Stimulated activated naive B cell treated with anti-CD40 and anti-IgM and Interleukin-4, amounts not matched to agents 10 μg/mL and 1 μg/mL and 100 μg/mL, for 72 hours (primary cell): ENCODE results near the gene SPECC1.
A peak's percentile ranks its signal among the peaks of the same experiment; 100 is the strongest.

ENCODE experiments used
- ATAC-seq, 2 donors: fragments of 150-1000 bp; cut with Tn5 transposase; replicated peaks; 2 replicates each; pipeline ENCODE4 v1.10.0; 2021; ENCODE audit warnings: moderate library complexity in 1 of 2
- DNase-seq: peaks from one replicate; pipeline ENCODE4 v3.0.0; 2021
- H3K27ac Mint-ChIP-seq: one replicate; pipeline ENCODE4 v1.8.0; 2022; ENCODE audit warnings: mild to moderate bottlenecking, mixed read lengths
- H3K27me3 Mint-ChIP-seq, 2 donors: one replicate each; pipeline ENCODE4 v1.8.0; 2022; ENCODE audit warnings: mixed read lengths in 2 of 2
- H3K36me3 Mint-ChIP-seq, 2 donors: one replicate each; pipeline ENCODE4 v1.8.0; 2022; ENCODE audit warnings: mixed read lengths in 2 of 2, mild to moderate bottlenecking in 1 of 2
- H3K4me1 Mint-ChIP-seq, 2 donors: one replicate each; pipeline ENCODE4 v1.8.0; 2022; ENCODE audit warnings: mixed read lengths in 2 of 2, mild to moderate bottlenecking in 1 of 2
- H3K4me3 Mint-ChIP-seq, 2 donors: one replicate each; pipeline ENCODE4 v1.8.0; 2022; ENCODE audit warnings: mild to moderate bottlenecking in 2 of 2, mixed read lengths in 2 of 2, moderate library complexity in 1 of 2
- H3K9me3 Mint-ChIP-seq, 2 donors: one replicate each; pipeline ENCODE4 v1.8.0; 2022; ENCODE audit warnings: mixed read lengths in 2 of 2, mild to moderate bottlenecking in 1 of 2

SPECC1 gene

DNA sequence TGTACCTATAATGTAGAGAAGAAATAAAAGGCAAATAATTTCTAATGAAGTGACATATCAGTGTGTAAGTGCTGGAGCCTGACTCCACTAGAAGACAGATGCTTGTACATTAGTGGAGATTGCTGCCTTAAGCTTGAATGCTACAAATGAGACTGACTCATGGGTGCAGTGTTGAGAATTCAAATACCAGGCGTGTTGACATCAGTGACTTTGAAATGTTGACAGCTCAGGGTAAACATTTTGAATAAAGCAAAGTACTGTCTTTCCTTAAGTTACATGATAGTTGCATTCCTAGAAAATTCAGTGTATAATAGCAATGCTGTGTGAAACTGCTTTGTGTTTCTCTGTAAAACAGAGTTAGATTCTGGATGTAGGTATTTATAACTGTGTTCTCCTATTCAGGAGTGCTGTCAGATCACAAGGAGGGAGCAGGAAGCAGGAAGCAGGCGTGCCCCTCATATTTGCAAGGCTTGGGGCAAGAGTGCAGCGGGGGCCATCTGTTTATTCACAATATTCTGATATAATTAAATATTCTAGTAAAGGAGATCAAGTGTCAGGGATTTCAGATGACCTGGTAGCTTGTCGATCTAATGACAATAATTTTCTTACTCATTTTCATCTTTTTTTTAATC lies 119.0 kb downstream of the SPECC1 start:
- Mint-ChIP-seq H3K36me3 (peaks cover 0 to 2% of the 10 kb centered on the region in 2 donors), H3K4me3 (no peak overlapping the region), H3K9me3 (no peaks in the 10 kb centered on the region), H3K4me1 (no peaks in the 10 kb centered on the region), H3K27me3 (no peaks in the 10 kb centered on the region), H3K27ac (no peak overlapping the region)
- DNase-seq: no peak
- no peak for ATAC-seq

DNA sequence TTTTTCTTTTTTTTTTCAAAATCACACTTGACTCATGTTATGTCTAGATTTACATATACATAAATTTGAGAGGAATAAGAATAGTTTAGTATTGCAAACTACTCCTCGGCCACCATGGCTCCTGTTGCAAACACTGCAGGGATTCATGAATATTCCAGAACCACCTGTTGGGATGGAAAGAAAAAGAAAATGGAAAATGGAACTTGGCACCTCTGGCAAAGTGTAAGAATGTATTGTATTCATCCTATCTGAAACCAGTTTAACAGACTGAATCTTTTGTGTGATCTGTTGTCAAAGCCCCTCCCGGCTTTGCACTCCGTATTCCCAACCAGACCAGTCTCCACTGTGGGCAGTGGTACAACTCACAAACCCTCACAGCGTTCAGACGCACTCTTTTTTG lies 124.4 kb downstream of the SPECC1 start:
- H3K36me3 Mint-ChIP-seq: peaks cover 0 to 2% of the 10 kb centered on the region in 2 donors
- H3K27me3 Mint-ChIP-seq: peaks cover 4% of the 10 kb centered on the region in 2 donors
- DNase-seq (no peak), ATAC-seq (no peak)
- no peak overlapping the region for H3K4me3 Mint-ChIP-seq
- H3K27ac Mint-ChIP-seq: no peak overlapping the region
- no peaks in the 10 kb centered on the region for H3K9me3 Mint-ChIP-seq
- no peaks in the 10 kb centered on the region for H3K4me1 Mint-ChIP-seq

DNA sequence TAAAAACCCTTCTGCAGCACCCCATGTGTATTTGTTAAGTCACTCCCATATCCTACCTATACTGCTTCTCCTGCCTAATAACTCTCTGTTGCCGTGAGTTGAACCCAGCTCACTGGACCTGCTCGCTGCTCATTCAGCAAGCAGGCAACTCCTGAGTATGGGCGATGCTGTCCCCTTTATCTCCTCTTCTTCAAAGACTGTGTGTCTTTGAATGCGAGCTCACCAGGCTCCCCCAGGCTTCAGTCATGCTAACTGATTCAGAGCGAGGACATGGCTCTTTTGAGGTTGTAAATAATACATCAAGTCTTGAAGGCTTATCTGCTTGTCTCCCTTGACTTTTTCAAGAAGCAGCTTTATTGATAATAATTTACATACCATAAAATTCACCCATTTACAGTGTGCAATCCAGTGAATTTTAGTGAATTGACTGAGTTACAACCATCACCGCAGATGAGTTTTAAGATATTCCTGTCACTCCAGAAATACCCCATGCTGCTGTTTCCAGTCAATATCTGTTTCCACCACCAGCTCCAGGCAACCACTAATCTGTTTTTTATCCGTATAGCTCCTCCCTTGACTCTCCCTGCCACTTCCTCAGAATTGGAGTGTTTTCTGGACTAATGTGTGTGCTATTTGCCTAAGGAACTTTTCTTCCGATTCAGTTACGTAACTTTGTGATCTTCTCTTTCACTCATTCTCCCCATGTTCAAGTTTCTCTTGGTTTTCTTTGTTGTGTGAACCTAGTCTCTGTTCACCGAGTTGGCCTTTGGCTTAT lies 132.2 kb downstream of the SPECC1 start:
- ATAC-seq (no peak), DNase-seq (no peak)
- Mint-ChIP-seq H3K9me3 (no peaks in the 10 kb centered on the region), H3K27ac (no peak overlapping the region), H3K4me1 (no peaks in the 10 kb centered on the region), H3K4me3 (no peak overlapping the region), H3K27me3 (peaks cover 4 to 5% of the 10 kb centered on the region in 2 donors), H3K36me3 (no peaks in the 10 kb centered on the region)

DNA sequence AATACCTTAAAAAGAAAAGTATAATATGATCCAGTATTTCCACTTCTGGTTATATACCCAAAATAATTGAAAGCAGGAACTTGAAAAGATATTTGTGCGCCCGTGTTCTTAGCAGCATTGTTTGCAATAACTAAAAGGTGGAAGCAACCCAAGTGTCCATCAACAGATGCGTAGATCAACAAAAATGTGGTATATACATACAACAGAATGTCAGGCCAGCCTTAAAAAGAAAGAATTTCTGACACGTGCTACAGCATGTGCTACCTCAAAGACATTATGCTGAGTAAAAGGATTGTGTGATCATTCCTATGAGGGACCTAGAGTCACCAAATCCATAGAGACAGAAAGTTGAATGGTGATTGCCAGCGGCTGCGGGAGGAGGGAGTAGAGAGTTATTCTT lies 133.1 kb downstream of the SPECC1 start:
- H3K4me3 Mint-ChIP-seq: no peak overlapping the region
- no peak for ATAC-seq
- no peak for DNase-seq
- peaks cover 4 to 5% of the 10 kb centered on the region in 2 donors for H3K27me3 Mint-ChIP-seq
- no peak overlapping the region for H3K27ac Mint-ChIP-seq
- no peaks in the 10 kb centered on the region for H3K36me3 Mint-ChIP-seq
- no peaks in the 10 kb centered on the region for H3K4me1 Mint-ChIP-seq
- no peaks in the 10 kb centered on the region for H3K9me3 Mint-ChIP-seq

DNA sequence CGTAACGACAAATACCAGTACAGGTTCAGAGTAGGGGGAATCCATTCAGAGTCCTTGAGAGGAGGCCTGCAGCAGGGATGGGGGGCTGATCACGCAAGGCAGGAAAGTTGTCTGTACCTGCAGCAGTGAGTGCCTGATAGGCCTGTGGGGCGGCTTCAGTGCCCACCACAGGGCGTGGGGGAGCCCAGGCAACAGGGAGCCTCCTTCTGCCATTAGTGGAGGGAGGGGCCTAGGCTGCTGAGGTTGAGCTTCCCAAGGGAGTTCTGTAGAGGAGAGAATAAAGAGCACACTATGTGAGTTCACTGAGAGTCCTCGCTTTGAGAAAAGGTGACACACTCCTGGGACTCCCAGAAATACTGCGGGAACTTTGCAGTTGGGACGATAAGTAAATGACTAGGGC lies 134.6 kb downstream of the SPECC1 start:
- no peak overlapping the region for H3K27ac Mint-ChIP-seq
- no peak for DNase-seq
- no peaks in the 10 kb centered on the region for H3K4me1 Mint-ChIP-seq
- no peak overlapping the region for H3K4me3 Mint-ChIP-seq
- no peak for ATAC-seq
- H3K27me3 Mint-ChIP-seq: no peaks in the 10 kb centered on the region
- no peaks in the 10 kb centered on the region for H3K9me3 Mint-ChIP-seq
- H3K36me3 Mint-ChIP-seq: no peaks in the 10 kb centered on the region

DNA sequence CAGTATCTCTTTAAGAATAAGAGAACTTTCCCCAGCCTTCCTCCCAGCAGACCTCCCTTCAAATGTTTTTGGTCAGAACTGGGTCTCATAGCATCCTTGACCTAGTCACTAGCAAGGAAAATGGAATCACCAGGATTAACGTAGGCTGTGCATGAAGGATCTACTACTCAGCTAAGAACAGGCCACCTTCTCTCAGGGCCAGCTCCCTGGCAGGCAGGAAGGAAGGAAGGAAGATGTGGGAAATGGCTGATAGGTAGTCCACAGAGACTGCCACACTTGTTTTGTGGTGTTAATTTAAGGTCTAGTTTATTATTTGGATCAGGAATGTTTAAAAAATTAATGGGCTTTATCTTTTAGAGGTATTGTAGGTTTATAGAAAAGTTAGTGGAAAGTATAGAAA lies 136.4 kb downstream of the SPECC1 start:
- Mint-ChIP-seq H3K36me3 (no peaks in the 10 kb centered on the region), H3K27me3 (no peaks in the 10 kb centered on the region), H3K4me1 (no peaks in the 10 kb centered on the region), H3K4me3 (no peak overlapping the region), H3K27ac (no peak overlapping the region), H3K9me3 (no peaks in the 10 kb centered on the region)
- ATAC-seq (no peak), DNase-seq (no peak)

DNA sequence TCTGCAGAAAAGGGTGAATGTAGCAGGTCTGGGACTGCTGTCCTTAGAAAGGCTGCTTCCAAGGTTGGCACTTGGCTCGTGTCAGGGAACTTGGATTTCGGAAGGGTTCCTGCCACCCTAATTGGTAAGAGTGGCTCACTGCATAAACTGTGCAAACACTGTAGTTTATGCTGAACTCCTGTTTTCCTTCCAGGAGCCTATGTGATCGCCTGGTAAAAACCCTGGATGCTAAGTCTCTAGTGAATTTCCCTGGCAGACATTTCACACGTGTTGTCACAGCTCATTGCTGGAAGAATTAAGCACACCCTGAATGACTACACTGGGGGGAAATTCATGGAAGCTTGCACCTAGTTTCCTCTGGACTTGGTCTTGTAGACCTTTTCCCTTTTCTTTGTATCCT lies 140.1 kb downstream of the SPECC1 start:
- no peak overlapping the region for H3K4me3 Mint-ChIP-seq
- no peak overlapping the region for H3K27ac Mint-ChIP-seq
- no peaks in the 10 kb centered on the region for H3K4me1 Mint-ChIP-seq
- DNase-seq (no peak), ATAC-seq (no peak)
- H3K36me3 Mint-ChIP-seq: no peaks in the 10 kb centered on the region
- H3K27me3 Mint-ChIP-seq: no peaks in the 10 kb centered on the region
- no peaks in the 10 kb centered on the region for H3K9me3 Mint-ChIP-seq

DNA sequence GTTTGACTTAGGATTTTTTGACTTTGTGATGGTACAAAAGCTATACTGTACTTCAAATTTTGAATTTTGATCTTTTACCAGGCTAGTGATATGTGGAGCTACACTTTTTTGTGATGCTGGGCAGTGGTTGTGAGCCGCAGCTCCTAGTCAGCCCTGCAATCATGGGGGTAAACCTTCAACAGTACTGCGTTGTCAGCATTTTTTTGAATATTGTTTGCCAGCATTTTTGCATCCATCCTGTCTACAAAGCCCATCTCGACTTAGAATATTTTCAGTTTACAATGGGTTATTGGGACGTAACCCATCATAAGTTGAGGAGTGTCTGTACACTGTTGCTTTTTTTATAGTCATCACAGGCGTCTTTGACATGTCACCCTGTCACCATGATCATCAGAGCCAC lies 142.0 kb downstream of the SPECC1 start:
- no peaks in the 10 kb centered on the region for H3K36me3 Mint-ChIP-seq
- no peaks in the 10 kb centered on the region for H3K27me3 Mint-ChIP-seq
- H3K27ac Mint-ChIP-seq: no peak overlapping the region
- no peaks in the 10 kb centered on the region for H3K9me3 Mint-ChIP-seq
- no peak for DNase-seq
- no peak overlapping the region for H3K4me3 Mint-ChIP-seq
- ATAC-seq: no peak
- peaks cover 0 to 3% of the 10 kb centered on the region in 2 donors for H3K4me1 Mint-ChIP-seq

DNA sequence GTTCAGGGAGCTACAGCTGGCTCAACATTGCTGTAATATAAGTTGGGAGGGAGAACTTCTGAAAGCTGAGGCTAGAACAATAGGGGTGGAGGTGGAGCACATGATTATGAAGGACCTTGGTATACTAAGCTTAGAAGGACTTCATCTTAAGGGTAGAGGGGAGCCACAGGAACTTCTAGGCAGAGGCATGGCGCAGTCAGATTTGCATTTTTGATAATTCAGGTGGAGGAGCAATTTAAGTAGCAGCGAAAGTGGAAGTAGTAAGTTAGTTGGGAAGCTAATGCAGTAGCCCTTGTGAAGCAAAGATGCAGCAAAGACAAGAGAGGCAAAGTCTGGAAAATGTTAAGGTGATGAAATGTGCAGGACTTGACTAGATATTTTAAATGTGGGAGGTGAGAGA lies 144.1 kb downstream of the SPECC1 start:
- Mint-ChIP-seq H3K27ac (no peak overlapping the region), H3K36me3 (peaks cover 0 to 3% of the 10 kb centered on the region in 2 donors), H3K4me1 (peaks cover 6 to 7% of the 10 kb centered on the region in 2 donors), H3K4me3 (no peak overlapping the region), H3K9me3 (no peaks in the 10 kb centered on the region), H3K27me3 (no peaks in the 10 kb centered on the region)
- no peak for DNase-seq
- no peak for ATAC-seq

DNA sequence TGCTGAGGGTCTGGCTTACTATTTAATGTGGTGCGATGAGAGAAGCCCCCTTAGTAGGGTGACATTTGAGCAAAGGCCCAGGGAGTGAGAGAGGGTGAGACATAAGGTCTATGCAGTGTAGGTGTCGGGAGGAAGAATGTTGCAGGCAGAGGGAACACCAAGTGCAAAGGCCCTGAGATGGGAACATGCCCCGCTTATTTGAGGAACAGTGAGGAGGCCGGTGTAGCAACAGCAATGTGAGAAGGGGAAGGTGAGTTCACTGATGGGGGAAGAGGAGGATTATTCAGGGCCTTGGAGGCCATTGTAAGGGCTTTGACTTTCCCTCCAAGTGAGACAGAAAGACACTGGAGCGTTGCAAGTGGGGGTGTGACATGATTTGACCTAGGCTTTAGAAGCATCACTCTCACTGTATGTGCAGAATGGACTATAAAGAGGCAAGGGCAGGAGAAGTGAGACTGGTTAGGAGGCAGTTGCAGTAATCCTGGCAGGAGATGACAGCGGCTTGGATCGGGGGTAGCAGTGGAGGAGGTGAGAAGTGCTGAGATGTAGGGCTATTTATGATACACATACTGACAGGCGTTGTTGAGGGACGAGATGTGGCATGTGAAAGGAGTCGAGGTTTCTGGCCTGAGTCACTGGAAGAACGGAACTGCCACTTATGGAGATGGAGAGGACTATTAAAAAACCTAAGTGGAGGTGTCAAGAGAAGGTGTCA lies 145.3 kb downstream of the SPECC1 start:
- DNase-seq: no peak
- Mint-ChIP-seq H3K9me3 (no peaks in the 10 kb centered on the region), H3K4me3 (no peak overlapping the region), H3K4me1 (peaks cover 6 to 7% of the 10 kb centered on the region in 2 donors), H3K27me3 (no peaks in the 10 kb centered on the region), H3K36me3 (peaks cover 0 to 3% of the 10 kb centered on the region in 2 donors), H3K27ac (no peak overlapping the region)
- ATAC-seq: no peak

DNA sequence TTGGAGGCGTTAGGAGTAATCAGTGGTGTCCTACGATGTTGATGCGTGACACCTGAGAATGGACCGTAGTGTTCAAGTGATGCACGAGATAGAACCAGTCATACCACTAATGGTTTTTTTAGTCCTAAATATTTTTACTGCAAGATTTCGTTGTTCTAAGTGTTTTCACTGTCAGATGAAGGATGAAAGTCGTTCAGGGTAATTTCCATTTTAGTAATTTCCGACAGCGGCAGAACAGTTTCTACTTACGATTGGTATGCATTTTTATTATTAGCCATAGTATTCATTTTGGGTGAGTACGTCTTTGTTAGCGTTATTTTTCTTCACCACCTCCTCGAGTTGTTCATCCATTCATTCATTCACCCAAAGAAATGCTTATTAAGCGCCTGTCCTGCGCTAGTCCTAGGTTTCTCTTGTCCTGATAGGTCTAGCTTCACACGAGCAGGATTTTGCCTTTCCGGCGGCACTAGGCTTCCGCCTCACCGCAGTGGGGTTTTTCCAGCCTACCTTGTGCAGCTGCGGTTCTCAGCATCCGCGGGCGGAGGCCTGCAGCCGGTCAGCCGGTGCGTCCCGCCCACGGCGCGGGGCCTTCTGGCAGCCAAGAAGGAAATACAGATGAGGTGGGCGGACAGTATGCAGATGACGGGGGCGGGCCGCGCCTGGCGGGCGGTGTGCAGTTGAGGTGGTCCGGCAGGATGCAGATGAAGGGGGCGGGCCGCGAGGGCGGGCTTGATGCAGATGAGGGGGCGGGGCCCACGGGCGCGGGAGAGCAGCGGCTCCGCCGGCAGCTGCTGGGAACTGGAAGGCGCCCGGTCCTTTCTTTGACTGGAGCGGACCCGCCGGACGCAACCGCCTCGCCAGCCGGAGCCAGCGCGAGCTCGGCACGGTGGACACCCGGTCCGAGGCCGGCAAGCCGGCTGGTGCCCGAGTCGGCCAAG lies 146.4 kb downstream of the SPECC1 start:
- ATAC-seq: peak; percentile 95 to 98
- DNase-seq: peak; percentile 98
- no peaks in the 10 kb centered on the region for H3K27me3 Mint-ChIP-seq
- H3K27ac Mint-ChIP-seq: no peak overlapping the region
- H3K4me3 Mint-ChIP-seq: no peak overlapping the region
- H3K4me1 Mint-ChIP-seq: peaks cover 6 to 7% of the 10 kb centered on the region in 2 donors
- no peaks in the 10 kb centered on the region for H3K9me3 Mint-ChIP-seq
- peaks cover 0 to 3% of the 10 kb centered on the region in 2 donors for H3K36me3 Mint-ChIP-seq

DNA sequence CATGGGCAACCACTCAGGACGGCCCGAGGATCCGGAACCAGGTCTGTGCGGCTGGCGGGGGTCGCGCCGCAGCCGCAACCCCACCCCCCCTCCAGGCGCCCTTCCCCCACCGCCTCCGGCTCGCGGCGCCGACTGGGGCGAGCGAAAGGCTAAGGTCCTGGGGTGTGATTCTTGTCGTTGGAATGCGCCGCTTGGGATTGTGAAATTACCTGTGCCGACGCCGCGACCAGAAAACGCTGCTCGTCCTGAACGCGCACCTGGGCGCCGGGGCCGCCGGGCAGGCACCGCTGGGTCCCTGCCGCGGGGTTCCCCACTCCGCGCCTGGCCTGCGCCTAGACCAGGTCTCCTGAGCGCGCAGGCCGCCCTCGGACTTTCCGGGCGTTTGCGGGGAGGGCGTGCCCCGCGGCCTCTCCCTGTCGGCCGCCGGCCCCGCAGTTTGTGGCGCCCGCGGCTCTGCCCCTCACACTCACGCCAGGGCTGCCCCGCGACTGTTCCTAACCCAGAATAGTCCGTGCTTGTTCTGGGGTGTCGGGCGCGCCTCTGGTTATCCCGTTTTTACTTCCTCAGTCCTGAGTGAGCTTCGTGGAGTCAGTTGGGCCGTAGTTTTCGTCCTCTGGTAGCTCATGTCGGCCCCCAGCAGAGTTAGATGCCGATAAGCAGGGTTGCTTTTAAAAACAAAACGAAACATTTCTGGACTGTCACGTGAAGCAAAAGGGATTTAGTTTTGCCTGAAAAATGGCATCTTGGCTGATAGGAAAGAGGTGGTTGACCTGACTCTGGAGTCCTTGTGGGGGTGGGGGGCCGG lies 147.2 kb downstream of the SPECC1 start:
- Mint-ChIP-seq H3K4me1 (peaks cover 6 to 7% of the 10 kb centered on the region in 2 donors), H3K27ac (peak overlapping the region; percentile 91), H3K9me3 (no peaks in the 10 kb centered on the region), H3K36me3 (peaks cover 0 to 3% of the 10 kb centered on the region in 2 donors), H3K27me3 (no peaks in the 10 kb centered on the region), H3K4me3 (peak overlapping the region in 1 of 2 donors; percentile 90)
- peak; percentile 27 to 31 for ATAC-seq
- peak; percentile 9 for DNase-seq

DNA sequence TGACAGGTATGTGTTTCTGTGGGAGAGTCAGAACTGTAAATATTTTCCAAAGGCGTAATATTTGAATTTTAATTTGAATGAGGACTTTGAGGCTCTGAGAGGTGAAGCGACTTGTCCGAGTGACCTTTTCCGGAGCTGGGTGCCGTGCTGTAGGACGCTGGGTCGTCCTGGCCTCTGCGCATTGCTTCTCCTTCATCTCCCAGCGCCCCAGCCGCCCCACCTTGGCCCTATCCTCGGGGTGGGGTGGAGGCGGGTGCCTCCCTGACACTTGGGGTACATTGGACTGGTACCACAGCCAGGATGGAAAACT lies 147.8 kb downstream of the SPECC1 start:
- H3K36me3 Mint-ChIP-seq: peaks cover 0 to 3% of the 10 kb centered on the region in 2 donors
- ATAC-seq: no peak
- H3K27ac Mint-ChIP-seq: peak overlapping the region; percentile 91
- DNase-seq: no peak
- H3K4me1 Mint-ChIP-seq: peaks cover 6 to 7% of the 10 kb centered on the region in 2 donors
- no peaks in the 10 kb centered on the region for H3K27me3 Mint-ChIP-seq
- peak overlapping the region in 1 of 2 donors; percentile 90 for H3K4me3 Mint-ChIP-seq
- H3K9me3 Mint-ChIP-seq: no peaks in the 10 kb centered on the region
